Measurements from ENCODE around the gene WASF2. TPM values are rescaled to one million over a fixed set of nuclear protein-coding genes. Genes with fewer than 3 reads are reported as not detected.
A peak's percentile ranks its signal among the peaks of the same experiment; 100 is the strongest.
"Not testable (repeated sequence)": the region's sequence is repeated elsewhere in the genome, so short reads cannot be mapped to it uniquely, and the experiment has no call there.

Gene WASF2
- total RNA-seq, 1 donor from 2014 or later: 22.1 TPM

DNA sequence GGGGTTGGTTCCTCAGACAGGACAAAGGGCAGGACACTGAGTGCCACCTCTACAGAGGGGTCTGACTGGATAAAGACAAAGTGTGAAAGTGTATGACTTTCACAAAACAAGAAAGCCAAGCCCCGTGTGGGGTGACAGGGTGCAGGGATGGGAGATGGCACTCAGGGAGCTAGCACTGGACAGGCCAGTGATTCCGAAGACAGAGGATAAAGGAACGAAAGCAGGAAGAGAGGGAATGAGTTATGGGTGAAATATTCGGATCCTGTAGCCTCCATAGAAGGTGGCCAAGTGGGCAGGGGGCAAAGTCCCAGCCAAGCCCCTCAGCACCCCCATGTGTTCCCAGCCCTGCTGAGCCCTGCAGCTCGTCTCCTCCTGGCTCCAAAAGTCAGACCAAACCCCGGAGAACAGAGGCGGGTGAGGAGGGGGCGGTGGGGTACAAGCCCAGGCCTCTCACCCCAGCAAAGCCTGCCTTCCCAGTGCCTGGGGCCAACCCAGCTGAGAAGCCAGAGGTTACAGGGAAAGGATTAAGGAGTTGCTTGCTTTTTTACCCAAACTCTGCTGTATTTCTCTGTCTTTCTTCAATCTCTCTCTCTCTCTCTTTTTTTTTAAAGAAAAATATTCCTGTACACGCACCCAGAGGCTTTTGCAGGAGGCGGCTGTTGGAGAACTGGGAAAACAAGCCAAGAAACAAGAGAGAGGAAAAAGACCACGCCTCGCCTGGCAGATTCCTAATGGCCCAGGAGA lies 14.0 kb upstream of the WASF2 start:
- DNase-seq (ENCODE audit: low read depth): no peak
- Histone ChIP-seq H3K4me3 (ENCODE audit: low read depth, low read length) (no peak overlapping the region), H3K27me3 (ENCODE audit: control insufficient read depth, insufficient read depth, low read length) (no peaks in the 10 kb centered on the region), H3K36me3 (ENCODE audit: control insufficient read depth, insufficient read depth, low read length) (no peaks in the 10 kb centered on the region)
- FAIRE-seq: no peak
- TF ChIP-seq, protein P1, sequence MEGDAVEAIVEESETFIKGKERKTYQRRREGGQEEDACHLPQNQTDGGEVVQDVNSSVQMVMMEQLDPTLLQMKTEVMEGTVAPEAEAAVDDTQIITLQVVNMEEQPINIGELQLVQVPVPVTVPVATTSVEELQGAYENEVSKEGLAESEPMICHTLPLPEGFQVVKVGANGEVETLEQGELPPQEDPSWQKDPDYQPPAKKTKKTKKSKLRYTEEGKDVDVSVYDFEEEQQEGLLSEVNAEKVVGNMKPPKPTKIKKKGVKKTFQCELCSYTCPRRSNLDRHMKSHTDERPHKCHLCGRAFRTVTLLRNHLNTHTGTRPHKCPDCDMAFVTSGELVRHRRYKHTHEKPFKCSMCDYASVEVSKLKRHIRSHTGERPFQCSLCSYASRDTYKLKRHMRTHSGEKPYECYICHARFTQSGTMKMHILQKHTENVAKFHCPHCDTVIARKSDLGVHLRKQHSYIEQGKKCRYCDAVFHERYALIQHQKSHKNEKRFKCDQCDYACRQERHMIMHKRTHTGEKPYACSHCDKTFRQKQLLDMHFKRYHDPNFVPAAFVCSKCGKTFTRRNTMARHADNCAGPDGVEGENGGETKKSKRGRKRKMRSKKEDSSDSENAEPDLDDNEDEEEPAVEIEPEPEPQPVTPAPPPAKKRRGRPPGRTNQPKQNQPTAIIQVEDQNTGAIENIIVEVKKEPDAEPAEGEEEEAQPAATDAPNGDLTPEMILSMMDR (IDR thresholded peaks at IDR 0.05; ENCODE audit: insufficient read depth, low read length, severe bottlenecking): no peak

DNA sequence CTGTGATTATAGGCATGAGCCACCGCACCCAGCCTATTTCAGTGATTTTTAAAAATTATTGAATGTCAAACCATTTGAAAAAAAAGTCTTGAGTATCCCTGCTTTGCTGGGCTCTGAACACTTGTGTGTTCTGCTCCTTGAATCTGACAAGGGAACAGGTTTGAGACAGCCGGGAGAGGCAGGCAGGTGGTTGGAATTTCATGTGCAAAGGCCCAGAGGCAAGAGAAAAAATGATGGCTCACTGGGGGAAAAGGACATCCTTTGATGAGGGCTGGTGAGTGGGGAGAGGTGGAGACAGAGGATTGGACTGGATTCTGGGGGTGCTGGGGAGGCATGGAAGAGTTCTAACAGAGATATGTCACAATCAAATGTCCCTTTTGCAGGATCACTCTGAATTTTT lies 13.1 kb upstream of the WASF2 start:
- Histone ChIP-seq H3K4me3 (ENCODE audit: low read depth, low read length) (no peak overlapping the region), H3K36me3 (ENCODE audit: control insufficient read depth, insufficient read depth, low read length) (no peaks in the 10 kb centered on the region), H3K27me3 (ENCODE audit: control insufficient read depth, insufficient read depth, low read length) (no peaks in the 10 kb centered on the region)
- FAIRE-seq (no peak), DNase-seq (ENCODE audit: low read depth) (no peak)
- TF ChIP-seq, protein P1 (IDR thresholded peaks at IDR 0.05; ENCODE audit: insufficient read depth, low read length, severe bottlenecking): no peak

DNA sequence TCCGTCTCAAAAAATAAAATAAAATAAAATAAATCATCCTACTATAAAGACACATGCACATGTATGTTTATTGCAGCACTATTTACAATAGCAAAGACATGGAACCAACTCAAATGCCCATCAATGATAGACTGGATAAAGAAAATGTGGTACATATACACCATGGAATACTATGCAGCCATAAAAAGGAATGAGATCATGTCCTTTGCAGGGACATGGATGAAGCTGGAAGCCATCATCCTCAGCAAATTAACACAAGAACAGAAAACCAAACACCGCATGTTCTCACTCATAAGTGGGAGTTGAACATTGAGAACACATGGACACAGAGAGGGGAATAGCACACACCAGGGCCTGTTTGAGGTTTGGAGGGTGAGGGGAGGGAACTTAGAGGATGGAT lies 11.2 kb upstream of the WASF2 start:
- not testable (repeated sequence) for H3K36me3 ChIP-seq (ENCODE audit: control insufficient read depth, insufficient read depth, low read length); H3K4me3 ChIP-seq (ENCODE audit: low read depth, low read length); DNase-seq (ENCODE audit: low read depth); FAIRE-seq; H3K27me3 ChIP-seq (ENCODE audit: control insufficient read depth, insufficient read depth, low read length)

DNA sequence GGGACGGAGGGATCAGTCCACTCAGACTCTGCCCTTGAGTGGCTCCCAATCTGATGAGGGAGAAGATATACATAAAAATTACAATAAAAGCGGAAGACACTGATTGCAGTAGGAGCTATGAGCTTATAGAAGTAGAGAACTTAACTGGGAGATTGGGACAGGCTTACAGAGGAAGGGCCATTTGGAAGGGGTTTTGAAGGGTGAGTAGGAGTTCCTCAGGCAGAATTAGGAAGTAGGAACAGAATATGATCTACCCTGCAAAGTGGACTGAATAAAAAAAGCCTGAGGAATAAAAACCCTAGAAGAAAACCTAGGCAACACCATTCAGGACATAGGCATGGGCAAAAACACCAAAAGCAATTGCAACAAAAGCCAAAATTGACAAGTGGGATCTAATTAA lies 9.2 kb upstream of the WASF2 start:
- H3K27me3 ChIP-seq (ENCODE audit: control insufficient read depth, insufficient read depth, low read length): no peaks in the 10 kb centered on the region
- FAIRE-seq (no peak), DNase-seq (ENCODE audit: low read depth) (no peak)
- TF ChIP-seq, protein P1 (IDR thresholded peaks at IDR 0.05; ENCODE audit: insufficient read depth, low read length, severe bottlenecking): no peak
- H3K4me3 ChIP-seq (ENCODE audit: low read depth, low read length): no peak overlapping the region
- no peaks in the 10 kb centered on the region for H3K36me3 ChIP-seq (ENCODE audit: control insufficient read depth, insufficient read depth, low read length)

DNA sequence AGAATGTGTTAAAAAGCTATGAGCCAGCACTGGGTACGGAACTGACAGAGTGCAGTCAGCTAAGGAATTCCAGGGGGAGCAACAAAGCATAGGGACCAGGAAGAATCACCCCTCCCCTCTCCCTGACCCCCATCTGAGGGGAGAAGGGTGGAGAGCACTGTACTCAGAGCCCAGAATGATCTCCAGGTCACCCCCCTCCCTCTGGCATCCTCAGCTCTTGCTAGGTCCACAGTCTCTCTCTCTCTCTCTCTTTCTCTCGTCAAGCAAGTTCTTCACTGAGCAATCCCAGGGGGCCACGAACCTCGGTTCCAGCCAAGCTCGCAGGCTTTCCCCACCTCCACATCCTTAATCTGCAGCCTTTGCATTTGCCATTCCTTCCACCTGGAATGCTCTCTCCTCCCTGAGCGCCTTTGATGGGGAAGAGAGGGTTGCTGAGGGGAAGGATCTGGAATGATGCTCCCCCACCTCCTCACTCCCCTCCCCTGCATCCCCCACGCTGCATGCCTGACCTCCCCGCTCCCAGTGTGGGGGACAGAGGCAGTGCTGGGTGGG lies 6.7 kb upstream of the WASF2 start:
- TF ChIP-seq, protein P1 (IDR thresholded peaks at IDR 0.05; ENCODE audit: insufficient read depth, low read length, severe bottlenecking): peak; percentile 43

DNA sequence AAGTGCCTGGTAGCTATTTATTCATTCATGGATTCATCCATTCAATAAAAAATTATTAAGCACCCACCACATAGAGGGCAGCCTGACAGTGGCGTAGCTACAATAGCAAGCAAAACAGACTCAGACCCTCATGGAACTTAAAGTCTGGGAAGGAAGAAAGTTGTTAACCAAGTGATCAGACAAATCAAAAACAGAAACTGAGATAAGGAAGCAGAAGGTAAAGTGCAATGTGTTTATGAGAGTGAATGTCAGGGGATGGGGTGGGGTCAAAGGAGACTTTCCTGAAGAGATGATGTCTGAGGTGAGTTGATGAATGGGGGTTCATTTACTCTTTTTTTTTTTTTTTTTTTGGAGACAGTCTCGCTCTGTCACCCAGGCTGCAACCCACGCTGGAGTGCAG lies 2.8 kb upstream of the WASF2 start:
- TF ChIP-seq, protein P1 (IDR thresholded peaks at IDR 0.05; ENCODE audit: insufficient read depth, low read length, severe bottlenecking): no peak
- H3K27me3 ChIP-seq (ENCODE audit: control insufficient read depth, insufficient read depth, low read length): no peaks in the 10 kb centered on the region
- no peak overlapping the region for H3K4me3 ChIP-seq (ENCODE audit: low read depth, low read length)
- peaks cover 2% of the 10 kb centered on the region for H3K36me3 ChIP-seq (ENCODE audit: control insufficient read depth, insufficient read depth, low read length)
- FAIRE-seq (no peak), DNase-seq (ENCODE audit: low read depth) (no peak)

More for the DNA sequence above, 6.7 kb upstream of the WASF2 start:
- H3K27me3 ChIP-seq (ENCODE audit: control insufficient read depth, insufficient read depth, low read length): no peaks in the 10 kb centered on the region
- FAIRE-seq (no peak), DNase-seq (ENCODE audit: low read depth) (no peak)
- H3K36me3 ChIP-seq (ENCODE audit: control insufficient read depth, insufficient read depth, low read length): no peaks in the 10 kb centered on the region
- no peak overlapping the region for H3K4me3 ChIP-seq (ENCODE audit: low read depth, low read length)

Data from bronchial epithelial cell (primary cell).